HepG2 (cell line): ENCODE results near the gene ZNF749. TPM values are rescaled to one million over a fixed set of nuclear protein-coding genes. Genes with fewer than 3 reads are reported as not detected.
A peak's percentile ranks its signal among the peaks of the same experiment; 100 is the strongest.

Source experiments
- AKNA ChIP-seq: sonication (generic); formaldehyde crosslinking; IDR thresholded peaks from 2 replicates; pipeline ENCODE4 v1.4.0; 2020; ENCODE audit warnings: missing genetic modification reagents, borderline replicate concordance
- ASH2L ChIP-seq: fragments of 300-600, 200-600 bp; sonication (generic); IDR thresholded peaks from 2 replicates; pipeline ENCODE4 v1.7.0; 2017; ENCODE audit warnings: low read depth, mild to moderate bottlenecking, moderate library complexity, mixed read lengths, low read length; ENCODE audit not compliant: insufficient read length
- CHD2 ChIP-seq: IDR thresholded peaks from 2 replicates; pipeline ENCODE4 v1.6.1; 2011; ENCODE audit warnings: low read depth, low read length, improper control_type of control experiment
- FLYWCH1 ChIP-seq: sonication (generic); formaldehyde crosslinking; IDR thresholded peaks from 2 replicates; pipeline ENCODE4 v1.8.1; 2023; ENCODE audit warnings: mild to moderate bottlenecking, missing genetic modification reagents
- THAP9 ChIP-seq: sonication (generic); formaldehyde crosslinking; IDR thresholded peaks from 2 replicates; pipeline ENCODE4; 2020; ENCODE audit warnings: missing genetic modification reagents, mild to moderate bottlenecking, borderline replicate concordance
- ZNF274 ChIP-seq: sonication (generic); formaldehyde crosslinking; IDR thresholded peaks from 2 replicates; pipeline ENCODE4 v1.5.1; 2020; ENCODE audit warnings: mild to moderate bottlenecking, missing genetic modification reagents
- ZNF34 ChIP-seq: sonication (generic); formaldehyde crosslinking; IDR thresholded peaks from 2 replicates; pipeline ENCODE4 v1.4.0; 2020; ENCODE audit warnings: mild to moderate bottlenecking, missing genetic modification reagents, borderline replicate concordance
- ZNF382 ChIP-seq: sonication (generic); formaldehyde crosslinking; IDR thresholded peaks from 2 replicates; pipeline ENCODE4 v1.5.0; 2020; ENCODE audit warnings: missing genetic modification reagents, mild to moderate bottlenecking, borderline replicate concordance
- ZNF672 ChIP-seq: sonication (generic); formaldehyde crosslinking; IDR thresholded peaks from 2 replicates; pipeline ENCODE4 v1.8.1; 2022; ENCODE audit warnings: missing genetic modification reagents
- ZNF75D ChIP-seq: sonication (generic); formaldehyde crosslinking; IDR thresholded peaks from 2 replicates; pipeline ENCODE4 v1.8.1; 2023; ENCODE audit warnings: missing genetic modification reagents, mild to moderate bottlenecking, borderline replicate concordance
- ZNF784 ChIP-seq: sonication (generic); formaldehyde crosslinking; IDR thresholded peaks from 2 replicates; pipeline ENCODE4 v1.5.1; 2020; ENCODE audit warnings: missing genetic modification reagents, mild to moderate bottlenecking, borderline replicate concordance
- ZNF841 ChIP-seq: sonication (generic); formaldehyde crosslinking; IDR thresholded peaks from 2 replicates; pipeline ENCODE4 v1.8.1; 2023; ENCODE audit warnings: missing genetic modification reagents, borderline replicate concordance
- polyA plus RNA-seq, 8 experiments: library from polyadenylated mRNA; depleted of rRNA in 3 of 8; stranded (reverse) in 7 of 8; unstranded in 1 of 8; fragments of >200 nt; fragmentation: Illumina TruSeq in 4 of 8; extraction: Trizol in 4 of 8; gene quantifications; 2 replicates each; pipeline versions ENCODE4 v1.2.1 to v1.2.3, GENCODE V29; 2011 to 2016; ENCODE audit warnings: low read depth in 4 of 8, missing spikeins in 1 of 8, mixed read lengths in 1 of 8; ENCODE audit not compliant: insufficient read depth in 1 of 8
- total RNA-seq, 5 experiments: library from RNA; depleted of rRNA; stranded (reverse); fragments of >200 nt; fragmentation: Illumina TruSeq; extraction: Trizol; gene quantifications; 2 replicates each; pipeline ENCODE4 v1.2.3, GENCODE V29; 2016; ENCODE audit warnings: low read depth in 1 of 5
- TF ChIP-seq, protein P1 (sequence below): sonication (generic); formaldehyde crosslinking; conservative IDR thresholded peaks from 2 replicates; pipeline ENCODE4 v1.5.0; 2020; ENCODE audit warnings: missing genetic modification reagents
- TF ChIP-seq, protein P2 (sequence below): sonication (generic); formaldehyde crosslinking; IDR thresholded peaks from 2 replicates; pipeline ENCODE4 v1.8.1; 2022; ENCODE audit warnings: low read depth, mild to moderate bottlenecking, missing genetic modification reagents

Gene ZNF749
- total and polyA plus RNA-seq, 2 of the 13 experiments (the other 11 are each of a cell fraction or from before 2014, with no cell fraction given): 18.9 to 21.0 TPM

GRCh38 chr19:57389730-57390598 lies 45.2 kb upstream of the ZNF749 start, which contains the start of gene ZNF548 (continued):
- TF ChIP-seq AKNA (CRISPR knock-in tag) (no peak), ZNF784 (no peak; the same call in 1 of the 2 replicates), ZNF382 (CRISPR knock-in tag) (no peak), FLYWCH1 (CRISPR knock-in tag) (no peak), ZNF672 (no peak), ZNF841 (CRISPR knock-in tag) (no peak), CHD2 (peak; percentile 90), THAP9 (peak; percentile 77; the same call in 1 of the 2 replicates), ZNF274 (no peak), ASH2L (peak; percentile 70), ZNF34 (CRISPR knock-in tag) (no peak), ZNF75D (CRISPR knock-in tag) (no peak)
- TF ChIP-seq, protein P1, sequence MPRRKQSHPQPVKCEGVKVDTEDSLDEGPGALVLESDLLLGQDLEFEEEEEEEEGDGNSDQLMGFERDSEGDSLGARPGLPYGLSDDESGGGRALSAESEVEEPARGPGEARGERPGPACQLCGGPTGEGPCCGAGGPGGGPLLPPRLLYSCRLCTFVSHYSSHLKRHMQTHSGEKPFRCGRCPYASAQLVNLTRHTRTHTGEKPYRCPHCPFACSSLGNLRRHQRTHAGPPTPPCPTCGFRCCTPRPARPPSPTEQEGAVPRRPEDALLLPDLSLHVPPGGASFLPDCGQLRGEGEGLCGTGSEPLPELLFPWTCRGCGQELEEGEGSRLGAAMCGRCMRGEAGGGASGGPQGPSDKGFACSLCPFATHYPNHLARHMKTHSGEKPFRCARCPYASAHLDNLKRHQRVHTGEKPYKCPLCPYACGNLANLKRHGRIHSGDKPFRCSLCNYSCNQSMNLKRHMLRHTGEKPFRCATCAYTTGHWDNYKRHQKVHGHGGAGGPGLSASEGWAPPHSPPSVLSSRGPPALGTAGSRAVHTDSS: no peak
- TF ChIP-seq, protein P2, sequence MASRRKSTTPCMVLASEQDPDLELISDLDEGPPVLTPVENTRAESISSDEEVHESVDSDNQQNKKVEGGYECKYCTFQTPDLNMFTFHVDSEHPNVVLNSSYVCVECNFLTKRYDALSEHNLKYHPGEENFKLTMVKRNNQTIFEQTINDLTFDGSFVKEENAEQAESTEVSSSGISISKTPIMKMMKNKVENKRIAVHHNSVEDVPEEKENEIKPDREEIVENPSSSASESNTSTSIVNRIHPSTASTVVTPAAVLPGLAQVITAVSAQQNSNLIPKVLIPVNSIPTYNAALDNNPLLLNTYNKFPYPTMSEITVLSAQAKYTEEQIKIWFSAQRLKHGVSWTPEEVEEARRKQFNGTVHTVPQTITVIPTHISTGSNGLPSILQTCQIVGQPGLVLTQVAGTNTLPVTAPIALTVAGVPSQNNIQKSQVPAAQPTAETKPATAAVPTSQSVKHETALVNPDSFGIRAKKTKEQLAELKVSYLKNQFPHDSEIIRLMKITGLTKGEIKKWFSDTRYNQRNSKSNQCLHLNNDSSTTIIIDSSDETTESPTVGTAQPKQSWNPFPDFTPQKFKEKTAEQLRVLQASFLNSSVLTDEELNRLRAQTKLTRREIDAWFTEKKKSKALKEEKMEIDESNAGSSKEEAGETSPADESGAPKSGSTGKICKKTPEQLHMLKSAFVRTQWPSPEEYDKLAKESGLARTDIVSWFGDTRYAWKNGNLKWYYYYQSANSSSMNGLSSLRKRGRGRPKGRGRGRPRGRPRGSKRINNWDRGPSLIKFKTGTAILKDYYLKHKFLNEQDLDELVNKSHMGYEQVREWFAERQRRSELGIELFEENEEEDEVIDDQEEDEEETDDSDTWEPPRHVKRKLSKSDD (CRISPR knock-in tag): peak; percentile 98
